Trophoblast cell (in vitro differentiated cells and primary cell): Measurements from ENCODE around the gene NPAS1.
"Not testable (repeated sequence)": the region's sequence is repeated elsewhere in the genome, so short reads cannot be mapped to it uniquely, and the experiment has no call there.

Experiments
- DNase-seq, 2 donors: peaks; one replicate each; pipeline ENCODE4 v3.0.0-alpha.2; 2016
- H2AFZ ChIP-seq: 2 replicates; pipeline ENCODE4 v1.6.1; 2013; ENCODE audit warnings: low read length, moderate library complexity, mild to moderate bottlenecking; ENCODE audit not compliant: insufficient read depth, poor library complexity
- H2AK5ac ChIP-seq: 2 replicates; pipeline ENCODE4 v1.6.1; 2013; ENCODE audit warnings: mild to moderate bottlenecking, low read length
- H2BK120ac ChIP-seq: 2 replicates; pipeline ENCODE4 v1.6.1; 2013; ENCODE audit warnings: low read length, mild to moderate bottlenecking, moderate library complexity; ENCODE audit not compliant: insufficient read depth, poor library complexity
- H2BK12ac ChIP-seq: 2 replicates; pipeline ENCODE4 v1.6.1; 2013; ENCODE audit warnings: mild to moderate bottlenecking, low read length, moderate library complexity
- H2BK5ac ChIP-seq: 2 replicates; pipeline ENCODE4 v1.6.1; 2013; ENCODE audit warnings: low read length, low read depth, moderate library complexity, mild to moderate bottlenecking; ENCODE audit not compliant: poor library complexity
- H3K14ac ChIP-seq: 2 replicates; pipeline ENCODE4 v1.6.1; 2013; ENCODE audit warnings: mild to moderate bottlenecking, low read length
- H3K18ac ChIP-seq: 2 replicates; pipeline ENCODE4 v1.6.1; 2013; ENCODE audit warnings: mild to moderate bottlenecking, low read length
- H3K23ac ChIP-seq: 2 replicates; pipeline ENCODE4 v1.6.1; 2013; ENCODE audit warnings: low read length
- H3K27ac ChIP-seq: 2 replicates; pipeline ENCODE4 v1.5.1; 2013; ENCODE audit warnings: low read depth, mild to moderate bottlenecking, inconsistent platforms, low read length, moderate library complexity
- H3K27me3 ChIP-seq: 2 replicates; pipeline ENCODE4 v1.6.1; 2013; ENCODE audit warnings: inconsistent platforms, mild to moderate bottlenecking, low read length, moderate library complexity; ENCODE audit not compliant: insufficient read depth
- H3K36me3 ChIP-seq, 2 experiments: 1 replicate in 1 of 2; 2 replicates in 1 of 2; pipeline ENCODE4 v1.6.1; 2013; ENCODE audit warnings: low read length in 2 of 2, mild to moderate bottlenecking in 2 of 2, moderate library complexity in 1 of 2; ENCODE audit not compliant: insufficient read depth in 2 of 2, control insufficient read depth in 1 of 2
- H3K4ac ChIP-seq: 2 replicates; pipeline ENCODE4 v1.6.1; 2013; ENCODE audit warnings: low read depth, mild to moderate bottlenecking, low read length, moderate library complexity
- H3K4me1 ChIP-seq, 2 experiments: 1 replicate in 1 of 2; 2 replicates in 1 of 2; pipeline ENCODE4 v1.6.1; 2013; ENCODE audit warnings: low read length in 2 of 2, mild to moderate bottlenecking in 2 of 2, moderate library complexity in 1 of 2; ENCODE audit not compliant: insufficient read depth in 2 of 2, control insufficient read depth in 1 of 2
- H3K4me2 ChIP-seq: 2 replicates; pipeline ENCODE4 v1.6.1; 2013; ENCODE audit warnings: inconsistent platforms, mild to moderate bottlenecking, low read length, moderate library complexity
- H3K4me3 ChIP-seq: 2 replicates; pipeline ENCODE4 v1.5.1; 2013; ENCODE audit warnings: mild to moderate bottlenecking, low read depth, low read length, inconsistent platforms
- H3K79me1 ChIP-seq: one replicate; pipeline ENCODE4 v1.6.1; 2013; ENCODE audit warnings: low read length
- H3K79me2 ChIP-seq: 2 replicates; pipeline ENCODE4 v1.6.1; 2013; ENCODE audit warnings: low read length, mild to moderate bottlenecking; ENCODE audit not compliant: control insufficient read depth, insufficient read depth, poor library complexity
- H3K9ac ChIP-seq: 2 replicates; pipeline ENCODE4 v1.6.1; 2013; ENCODE audit warnings: mild to moderate bottlenecking, low read length
- H3K9me3 ChIP-seq: 2 replicates; pipeline ENCODE4 v1.6.1; 2013; ENCODE audit warnings: low read depth, mild to moderate bottlenecking, control low read depth, inconsistent platforms, low read length; ENCODE audit not compliant: insufficient read depth
- H4K12ac ChIP-seq: 2 replicates; pipeline ENCODE4 v1.6.1; 2013; ENCODE audit warnings: low read depth, mild to moderate bottlenecking, low read length, moderate library complexity
- H4K8ac ChIP-seq: 2 replicates; pipeline ENCODE4 v1.6.1; 2013; ENCODE audit warnings: low read depth, mild to moderate bottlenecking, low read length, moderate library complexity
- H4K91ac ChIP-seq: one replicate; pipeline ENCODE4 v1.6.1; 2013; ENCODE audit warnings: low read depth, mild to moderate bottlenecking, low read length, moderate library complexity
- WGBS: extraction: QIAGEN DNeasy Blood & Tissue Kit; methylation state at CpG from one replicate; pipeline ENCODE4 v1.1.7; 2013; ENCODE audit warnings: missing lambda C conversion rate; ENCODE audit not compliant: insufficient read length, insufficient coverage; ENCODE audit errors: extremely low coverage; 5-methylcytosine and 5-hydroxymethylcytosine counted together

NPAS1 gene

GRCh38 chr19:47010549-47010948 is 9.1 kb upstream of the NPAS1 start:
- H3K79me2 ChIP-seq, DNase-seq, H3K14ac ChIP-seq, H2BK120ac ChIP-seq, H4K91ac ChIP-seq, H3K4ac ChIP-seq, H2AFZ ChIP-seq, H3K27me3 ChIP-seq, H3K79me1 ChIP-seq, H3K36me3 ChIP-seq, H3K4me1 ChIP-seq, H3K4me3 ChIP-seq, H3K27ac ChIP-seq, H3K9me3 ChIP-seq, H3K9ac ChIP-seq, H2BK12ac ChIP-seq, H3K23ac ChIP-seq, H4K8ac ChIP-seq, H3K18ac ChIP-seq, H3K4me2 ChIP-seq, H4K12ac ChIP-seq, H2BK5ac ChIP-seq, H2AK5ac ChIP-seq: not testable (repeated sequence)
- WGBS = no CpG with 5 or more reads among the region's 8 CpGs

- WGBS = no CpG with 5 or more reads among the region's 8 CpGs
- Histone ChIP-seq H3K4me2 (no peak overlapping the region), H3K23ac (no peak overlapping the region), H2BK120ac (no peak overlapping the region), H3K27ac (no peak overlapping the region), H3K9ac (no peak overlapping the region), H3K4me3 (no peak overlapping the region), H4K8ac (no peak overlapping the region), H3K4me1 (no peaks in the 10 kb centered on the region), H3K18ac (no peak overlapping the region), H3K9me3 (no peaks in the 10 kb centered on the region), H4K91ac (no peak overlapping the region), H3K36me3 (no peaks in the 10 kb centered on the region), H3K79me2 (no peaks in the 10 kb centered on the region), H3K14ac (no peak overlapping the region), H3K79me1 (no peaks in the 10 kb centered on the region), H3K27me3 (no peaks in the 10 kb centered on the region), H2BK12ac (no peak overlapping the region), H3K4ac (no peak overlapping the region), H4K12ac (no peak overlapping the region), H2BK5ac (no peak overlapping the region), H2AK5ac (no peak overlapping the region), H2AFZ (no peak overlapping the region)
- DNase-seq = peak in 1 of 2 donors; percentile 7
These were observed 7.0 kb upstream of the NPAS1 start for GRCh38 chr19:47012617-47013016.

- Histone ChIP-seq H3K14ac (no peak overlapping the region), H2BK5ac (no peak overlapping the region), H2BK120ac (no peak overlapping the region), H3K4me1 (no peaks in the 10 kb centered on the region), H3K9me3 (no peaks in the 10 kb centered on the region), H4K91ac (no peak overlapping the region), H4K8ac (peak overlapping the region; percentile 42), H3K18ac (no peak overlapping the region), H3K4me3 (no peak overlapping the region), H3K4me2 (no peak overlapping the region), H2BK12ac (no peak overlapping the region), H2AK5ac (no peak overlapping the region), H3K9ac (no peak overlapping the region), H2AFZ (no peak overlapping the region), H3K27me3 (no peaks in the 10 kb centered on the region), H3K4ac (no peak overlapping the region), H3K36me3 (no peaks in the 10 kb centered on the region), H3K27ac (no peak overlapping the region), H3K79me1 (no peaks in the 10 kb centered on the region), H4K12ac (no peak overlapping the region), H3K23ac (no peak overlapping the region), H3K79me2 (no peaks in the 10 kb centered on the region)
- DNase-seq = peak; percentile 75 to 87
- no CpG with 5 or more reads among the region's 16 CpGs for WGBS
These were observed 6.6 kb upstream of the NPAS1 start for GRCh38 chr19:47013041-47013517.

- H4K8ac ChIP-seq = no peak overlapping the region
- no peak overlapping the region for H3K9ac ChIP-seq
- no peaks in the 10 kb centered on the region for H3K79me1 ChIP-seq
- no peak overlapping the region for H4K91ac ChIP-seq
- H3K27me3 ChIP-seq = peaks cover 46% of the 10 kb centered on the region
- no peak overlapping the region for H2BK5ac ChIP-seq
- H3K18ac ChIP-seq = no peak overlapping the region
- H2BK12ac ChIP-seq = no peak overlapping the region
- H3K4me3 ChIP-seq = no peak overlapping the region
- no peaks in the 10 kb centered on the region for H3K36me3 ChIP-seq
- H4K12ac ChIP-seq = no peak overlapping the region
- H3K9me3 ChIP-seq = no peaks in the 10 kb centered on the region
- no peaks in the 10 kb centered on the region for H3K79me2 ChIP-seq
- H3K4ac ChIP-seq = no peak overlapping the region
- no peak overlapping the region for H2AK5ac ChIP-seq
- H3K14ac ChIP-seq = no peak overlapping the region
- DNase-seq = no peak
- WGBS = no CpG with 5 or more reads among the region's 13 CpGs
- no peak overlapping the region for H3K23ac ChIP-seq
- no peak overlapping the region for H3K27ac ChIP-seq
- no peak overlapping the region for H2AFZ ChIP-seq
- peaks cover 5 to 15% of the 10 kb centered on the region in 2 experiments for H3K4me1 ChIP-seq
- H3K4me2 ChIP-seq = no peak overlapping the region
- H2BK120ac ChIP-seq = no peak overlapping the region
These were observed 714 bp upstream of the NPAS1 start for GRCh38 chr19:47018923-47019322.
